OCI-LY3 (cell line): ENCODE results near the gene ACSM6.
A peak's percentile ranks its signal among the peaks of the same experiment; 100 is the strongest.

Experiments used
- H2AFZ ChIP-seq: fragments of 200-600, 300-600 bp; shearing (Covaris generic); 2 replicates; pipeline ENCODE4 v1.6.0; 2014; ENCODE audit warnings: antibody characterized with exemption, low read depth, low read length
- H3K27ac ChIP-seq: fragments of 200-600, 300-600 bp; sonication (generic); 2 replicates; pipeline ENCODE4 v1.5.1; 2014; ENCODE audit warnings: mild to moderate bottlenecking, low read length, moderate library complexity, mixed read lengths
- H3K27me3 ChIP-seq: fragments of 200-600, 300-600 bp; sonication (generic); 2 replicates; pipeline ENCODE4 v1.6.1; 2014; ENCODE audit warnings: low read depth, low read length, mixed read lengths
- H3K36me3 ChIP-seq: fragments of 200-600, 300-600 bp; sonication (generic); replicated peaks from 2 replicates; pipeline ENCODE3; 2014; ENCODE audit warnings: low read depth, low read length, mixed read lengths
- H3K4me1 ChIP-seq: fragments of 300-600, 200-600 bp; sonication (generic); 2 replicates; pipeline ENCODE4 v1.6.1; 2014; ENCODE audit warnings: low read length, mixed read lengths
- H3K4me2 ChIP-seq: fragments of 200-600, 300-600 bp; sonication (generic); 2 replicates; pipeline ENCODE4 v1.6.1; 2014; ENCODE audit warnings: low read length, mixed read lengths
- H3K4me3 ChIP-seq: fragments of 300-600, 200-600 bp; sonication (generic); 2 replicates; pipeline ENCODE4 v1.5.1; 2014; ENCODE audit warnings: antibody characterized with exemption, mild to moderate bottlenecking, low read length, moderate library complexity
- H3K79me2 ChIP-seq: fragments of 300-600, 200-600 bp; shearing (Covaris generic); 2 replicates; pipeline ENCODE4 v1.6.1; 2014; ENCODE audit warnings: mild to moderate bottlenecking, low read length, mixed read lengths
- H3K9ac ChIP-seq: fragments of 300-600, 200-600 bp; shearing (Covaris generic); 2 replicates; pipeline ENCODE4 v1.6.0; 2014; ENCODE audit warnings: mild to moderate bottlenecking, low read length, moderate library complexity
- H3K9me3 ChIP-seq: fragments of 200-600, 300-600 bp; shearing (Covaris generic); 2 replicates; pipeline ENCODE4 v1.6.1; 2014; ENCODE audit warnings: low read length, mixed read lengths; ENCODE audit not compliant: insufficient read depth
- H4K20me1 ChIP-seq: fragments of 200-600, 300-600 bp; sonication (generic); 2 replicates; pipeline ENCODE4 v1.6.1; 2016; ENCODE audit warnings: low read length, mixed read lengths; ENCODE audit not compliant: insufficient read depth
- CTCF ChIP-seq: fragments of 200-600, 300-600 bp; sonication (generic); IDR thresholded peaks from 2 replicates; pipeline ENCODE4 v1.5.1; 2014; ENCODE audit warnings: antibody characterized with exemption, low read length, low read depth
- EZH2phosphoT487 ChIP-seq: fragments of 200-600 bp; shearing (Covaris generic); IDR thresholded peaks from 2 replicates; pipeline ENCODE4 v1.6.1; 2018; ENCODE audit warnings: antibody characterized with exemption, mixed run types, low read depth

The ACSM6 gene

GRCh38 chr10:95208702-95209391 lies 14.8 kb downstream of the ACSM6 start:
- no peak overlapping the region for H3K4me2 ChIP-seq
- TF ChIP-seq EZH2phosphoT487 (no peak), CTCF (peak; percentile 9; the same call in 1 of the 2 replicates)
- no peak overlapping the region for H3K9ac ChIP-seq
- H3K4me3 ChIP-seq: no peak overlapping the region
- H3K4me1 ChIP-seq: no peaks in the 10 kb centered on the region
- H2AFZ ChIP-seq: no peak overlapping the region
- no peaks in the 10 kb centered on the region for H3K27me3 ChIP-seq
- H3K9me3 ChIP-seq: no peaks in the 10 kb centered on the region
- H3K79me2 ChIP-seq: no peaks in the 10 kb centered on the region
- H3K36me3 ChIP-seq: no peaks in the 10 kb centered on the region
- no peaks in the 10 kb centered on the region for H4K20me1 ChIP-seq
- H3K27ac ChIP-seq: no peak overlapping the region

GRCh38 chr10:95209509-95210127 lies 15.6 kb downstream of the ACSM6 start:
- Histone ChIP-seq H3K27me3 (no peaks in the 10 kb centered on the region), H3K4me2 (no peak overlapping the region), H4K20me1 (no peaks in the 10 kb centered on the region), H2AFZ (no peak overlapping the region), H3K4me1 (no peaks in the 10 kb centered on the region), H3K36me3 (no peaks in the 10 kb centered on the region), H3K4me3 (no peak overlapping the region), H3K9me3 (no peaks in the 10 kb centered on the region), H3K9ac (no peak overlapping the region), H3K27ac (no peak overlapping the region), H3K79me2 (no peaks in the 10 kb centered on the region)
- TF ChIP-seq CTCF: no peak

- Histone ChIP-seq H3K27ac (no peak overlapping the region), H3K4me2 (no peak overlapping the region), H4K20me1 (no peaks in the 10 kb centered on the region), H3K79me2 (no peaks in the 10 kb centered on the region), H3K27me3 (no peaks in the 10 kb centered on the region), H3K36me3 (no peaks in the 10 kb centered on the region), H3K4me3 (no peak overlapping the region), H3K9ac (no peak overlapping the region), H3K4me1 (no peaks in the 10 kb centered on the region), H2AFZ (no peak overlapping the region), H3K9me3 (no peaks in the 10 kb centered on the region)
- no peak for TF ChIP-seq EZH2phosphoT487
- no peak for TF ChIP-seq CTCF
Observed at GRCh38 chr10:95211606-95212279, 17.7 kb downstream of the ACSM6 start.

GRCh38 chr10:95214369-95214768 lies 20.3 kb downstream of the ACSM6 start:
- H3K4me3 ChIP-seq: no peak overlapping the region
- no peak overlapping the region for H2AFZ ChIP-seq
- no peaks in the 10 kb centered on the region for H3K27me3 ChIP-seq
- no peaks in the 10 kb centered on the region for H4K20me1 ChIP-seq
- TF ChIP-seq EZH2phosphoT487 (no peak), CTCF (no peak)
- H3K36me3 ChIP-seq: no peaks in the 10 kb centered on the region
- no peaks in the 10 kb centered on the region for H3K4me1 ChIP-seq
- H3K27ac ChIP-seq: no peak overlapping the region
- no peaks in the 10 kb centered on the region for H3K9me3 ChIP-seq
- H3K4me2 ChIP-seq: no peak overlapping the region
- no peaks in the 10 kb centered on the region for H3K79me2 ChIP-seq
- no peak overlapping the region for H3K9ac ChIP-seq
